Right atrium auricular region (tissue), 2 donors: Measurements from ENCODE around the gene CLDN19. TPM values are rescaled to one million over a fixed set of nuclear protein-coding genes. Genes with fewer than 3 reads are reported as not detected.

ENCODE experiments used
- DNase-seq: peaks from one replicate; pipeline ENCODE4 v3.0.0-alpha.2; 2019; ENCODE audit warnings: low spot score
- H3K27ac ChIP-seq, 2 donors: fragments of 200-600 bp; sonication (generic); 1 replicate in 1 of 2; 2 replicates in 1 of 2; pipeline ENCODE4 v1.5.1; 2016 to 2019
- H3K27me3 ChIP-seq, 2 donors: fragments of 200-600 bp; sonication (generic); one replicate each; pipeline versions ENCODE4 v1.5.1 to v1.6.0; 2017 to 2019
- H3K36me3 ChIP-seq: fragments of 200-600 bp; sonication (generic); one replicate; pipeline ENCODE4 v1.5.1; 2016
- H3K4me1 ChIP-seq, 2 donors: fragments of 200-600 bp; sonication (generic); one replicate each; pipeline versions ENCODE4 v1.5.1 to v1.6.0; 2017 to 2019
- H3K4me3 ChIP-seq, 2 donors: fragments of 200-600 bp; sonication (generic); 1 replicate in 1 of 2; 2 replicates in 1 of 2; pipeline ENCODE4 v1.5.1; 2017 to 2019; ENCODE audit warnings: mild to moderate bottlenecking in 1 of 2, moderate library complexity in 1 of 2
- H3K9me3 ChIP-seq, 2 donors: fragments of 200-600 bp; sonication (generic); one replicate each; pipeline ENCODE4 v1.5.1; 2019
- total RNA-seq, 2 donors: library from RNA; depleted of rRNA; stranded (reverse); fragments of >200 nt; gene quantifications; one replicate each; pipeline ENCODE4 v1.1.0, GENCODE V29; 2016
- TF ChIP-seq, protein P1 (sequence below), 2 donors: fragments of 200-600 bp; sonication (generic); IDR thresholded peaks; one replicate each; pipeline ENCODE4 v1.5.1; 2019; ENCODE audit warnings: antibody characterized with exemption in 2 of 2

CLDN19 gene
- under 1 TPM in 1 of 2 donors, not detected in 1; 0.28 TPM for total RNA-seq

DNA sequence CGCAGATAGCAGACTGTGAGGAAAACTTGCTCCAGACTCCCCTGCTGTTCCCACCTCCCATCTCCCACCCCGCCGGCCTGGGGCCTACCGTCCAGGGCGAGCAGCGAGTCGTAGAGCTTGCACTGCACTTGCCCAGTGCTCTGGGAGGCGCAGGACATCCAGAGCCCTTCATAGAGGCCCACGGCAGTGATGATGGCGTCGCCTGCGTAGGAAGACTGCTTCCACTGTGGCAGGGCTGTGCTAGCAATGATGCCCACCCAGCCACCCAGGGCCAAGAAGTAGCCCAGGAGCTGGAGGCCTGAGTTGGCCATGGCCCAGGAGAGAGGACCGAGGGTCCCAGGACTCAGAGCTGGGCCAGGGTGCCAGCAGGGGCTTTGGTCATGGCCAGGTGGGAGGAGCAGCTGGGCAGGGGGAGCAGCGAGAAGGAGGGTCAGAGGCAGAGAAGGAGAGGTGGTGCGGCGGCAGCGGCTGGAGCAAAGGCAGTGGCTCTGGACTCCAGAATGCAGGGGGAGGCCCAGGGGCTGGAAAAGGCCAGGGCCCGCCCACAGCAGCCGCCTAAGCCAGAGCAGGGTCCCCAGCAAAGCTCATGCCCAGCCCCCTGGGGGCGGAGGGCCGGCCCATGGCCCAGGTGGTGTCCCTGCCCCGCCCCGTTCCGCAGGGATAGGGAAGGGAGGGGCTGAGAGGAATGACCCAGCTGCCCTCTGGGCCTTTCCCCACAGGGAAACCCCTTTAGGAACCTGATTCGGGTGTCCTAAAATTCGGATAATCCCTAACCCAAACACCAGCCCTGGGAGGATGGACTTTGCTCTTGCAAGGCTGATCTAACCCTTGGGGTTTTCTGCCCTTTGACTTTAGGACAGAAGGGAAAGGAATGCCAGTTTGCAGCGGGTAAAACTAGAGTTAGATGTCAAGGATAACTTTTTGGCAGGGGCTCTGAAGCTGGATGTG, at the start of gene CLDN19:
CLDN19 (minus strand) TSS at position 484 of the 948 bp plus-strand sequence; CDS start at position 311, 173 bp downstream.
- no peak for DNase-seq
- Histone ChIP-seq H3K27me3 (no peaks in the 10 kb centered on the region), H3K9me3 (no peaks in the 10 kb centered on the region), H3K36me3 (no peaks in the 10 kb centered on the region), H3K4me3 (no peak within 1 kb of the TSS), H3K4me1 (no peaks in the 10 kb centered on the region), H3K27ac (no peak within 1 kb of the TSS)
- TF ChIP-seq, protein P1, sequence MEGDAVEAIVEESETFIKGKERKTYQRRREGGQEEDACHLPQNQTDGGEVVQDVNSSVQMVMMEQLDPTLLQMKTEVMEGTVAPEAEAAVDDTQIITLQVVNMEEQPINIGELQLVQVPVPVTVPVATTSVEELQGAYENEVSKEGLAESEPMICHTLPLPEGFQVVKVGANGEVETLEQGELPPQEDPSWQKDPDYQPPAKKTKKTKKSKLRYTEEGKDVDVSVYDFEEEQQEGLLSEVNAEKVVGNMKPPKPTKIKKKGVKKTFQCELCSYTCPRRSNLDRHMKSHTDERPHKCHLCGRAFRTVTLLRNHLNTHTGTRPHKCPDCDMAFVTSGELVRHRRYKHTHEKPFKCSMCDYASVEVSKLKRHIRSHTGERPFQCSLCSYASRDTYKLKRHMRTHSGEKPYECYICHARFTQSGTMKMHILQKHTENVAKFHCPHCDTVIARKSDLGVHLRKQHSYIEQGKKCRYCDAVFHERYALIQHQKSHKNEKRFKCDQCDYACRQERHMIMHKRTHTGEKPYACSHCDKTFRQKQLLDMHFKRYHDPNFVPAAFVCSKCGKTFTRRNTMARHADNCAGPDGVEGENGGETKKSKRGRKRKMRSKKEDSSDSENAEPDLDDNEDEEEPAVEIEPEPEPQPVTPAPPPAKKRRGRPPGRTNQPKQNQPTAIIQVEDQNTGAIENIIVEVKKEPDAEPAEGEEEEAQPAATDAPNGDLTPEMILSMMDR (IDR thresholded peaks at IDR 0.05): no peak

DNA sequence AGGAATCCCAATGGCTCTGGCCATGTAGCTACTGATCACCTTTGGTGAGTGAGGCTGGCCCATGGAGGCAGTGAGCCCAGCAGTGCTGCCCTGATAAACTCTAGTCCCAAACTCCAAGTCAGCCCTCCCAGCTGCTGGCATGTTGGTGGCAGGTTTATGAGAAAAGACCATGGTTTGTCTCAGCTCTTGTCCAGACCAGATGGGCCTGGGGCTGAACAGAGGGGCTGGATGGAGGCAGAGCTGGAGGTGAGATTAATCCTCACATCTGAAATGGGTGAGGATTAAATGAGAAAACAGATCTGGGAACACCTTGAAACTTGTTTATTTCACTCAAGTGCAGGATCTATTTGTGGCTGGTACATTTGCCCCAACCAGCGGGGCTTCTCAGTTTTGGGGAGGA, 48.0 kb upstream of the CLDN19 start:
- DNase-seq: no peak
- Histone ChIP-seq H3K9me3 (no peaks in the 10 kb centered on the region), H3K4me1 (peaks cover 0 to 8% of the 10 kb centered on the region in 2 donors), H3K4me3 (no peak overlapping the region), H3K27ac (no peak overlapping the region), H3K27me3 (no peaks in the 10 kb centered on the region), H3K36me3 (no peaks in the 10 kb centered on the region)
- TF ChIP-seq, protein P1 (IDR thresholded peaks at IDR 0.05): no peak

- Histone ChIP-seq H3K36me3 (no peaks in the 10 kb centered on the region), H3K4me3 (no peak overlapping the region), H3K27me3 (no peaks in the 10 kb centered on the region), H3K27ac (no peak overlapping the region), H3K4me1 (peaks cover 0 to 8% of the 10 kb centered on the region in 2 donors), H3K9me3 (no peaks in the 10 kb centered on the region)
- TF ChIP-seq, protein P1 (IDR thresholded peaks at IDR 0.05): no peak
- no peak for DNase-seq
Observed at GRCh38 chr1:42786097-42786496, 46.1 kb upstream of the CLDN19 start.

DNA sequence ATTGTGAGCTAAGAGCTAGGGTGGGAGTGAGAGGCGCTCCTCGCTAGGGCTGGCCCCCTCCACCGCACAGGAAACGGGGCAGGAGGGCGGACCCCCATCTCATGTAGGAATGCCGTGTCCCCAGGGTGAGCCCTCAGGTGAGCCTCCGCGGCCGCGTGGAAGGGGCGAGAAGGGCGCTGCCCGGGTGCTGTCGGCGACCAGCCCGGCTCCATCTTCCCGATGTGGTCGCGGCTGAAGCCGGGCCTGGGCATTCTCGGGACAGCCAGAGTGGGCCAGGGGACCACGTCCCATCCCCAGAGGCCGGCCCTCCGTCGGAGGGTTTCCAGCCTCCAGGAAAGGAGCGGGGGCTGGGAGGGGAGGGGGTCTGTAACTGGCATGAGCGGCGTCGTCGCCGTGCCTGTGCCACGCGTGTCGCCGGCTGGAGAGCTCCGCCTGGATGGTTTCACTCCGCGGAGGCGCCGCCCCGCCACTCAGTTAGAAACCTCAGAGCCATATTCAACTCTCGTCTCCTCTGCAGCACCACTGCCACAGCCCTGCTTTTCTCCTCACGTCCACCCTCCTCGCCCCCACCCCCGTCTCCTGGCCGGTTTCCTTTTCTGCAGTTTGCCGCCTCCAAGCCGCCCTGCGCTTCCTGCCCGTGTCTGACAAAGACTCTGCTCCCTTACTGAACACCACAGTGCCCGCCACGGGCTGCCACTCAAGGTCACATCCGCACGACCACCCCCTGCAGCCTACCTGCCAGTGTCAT, 45.1 kb upstream of the CLDN19 start, which contains the start of gene TMEM269:
TMEM269 (plus strand) TSS at position 46 of the 748 bp plus-strand sequence. CDS start 4,903 bp downstream, outside the sequence.
- no peak for DNase-seq

GRCh38 chr1:42784547-42784945, 44.5 kb upstream of the CLDN19 start:
- Histone ChIP-seq H3K36me3 (no peaks in the 10 kb centered on the region), H3K9me3 (no peaks in the 10 kb centered on the region), H3K4me3 (peak overlapping the region in 1 of 2 donors; percentile 53), H3K27me3 (no peaks in the 10 kb centered on the region), H3K27ac (no peak overlapping the region), H3K4me1 (peaks cover 0 to 8% of the 10 kb centered on the region in 2 donors)
- TF ChIP-seq, protein P1 (IDR thresholded peaks at IDR 0.05): no peak
- no peak for DNase-seq

More for the DNA sequence above, 45.1 kb upstream of the CLDN19 start, which contains the start of gene TMEM269:
- Histone ChIP-seq H3K4me3 (peak within 1 kb of the TSS; percentile 17 to 53), H3K36me3 (no peaks in the 10 kb centered on the region), H3K27ac (no peak within 1 kb of the TSS), H3K4me1 (peaks cover 0 to 8% of the 10 kb centered on the region in 2 donors), H3K9me3 (no peaks in the 10 kb centered on the region), H3K27me3 (no peaks in the 10 kb centered on the region)
- TF ChIP-seq, protein P1 (IDR thresholded peaks at IDR 0.05): no peak
